Hematopoietic multipotent progenitor cell treated with erythropoietin and hydrocortisone succinate and interleukin-3 and kit ligand, for 8 days (in vitro differentiated cells): ENCODE measurements around the gene TPCN1.
"Not testable (repeated sequence)": the region's sequence is repeated elsewhere in the genome, so short reads cannot be mapped to it uniquely, and the experiment has no call there.

Experiments
- DNase-seq: peaks from one replicate; pipeline ENCODE4 v3.0.0-alpha.2; 2015

Gene TPCN1

DNA sequence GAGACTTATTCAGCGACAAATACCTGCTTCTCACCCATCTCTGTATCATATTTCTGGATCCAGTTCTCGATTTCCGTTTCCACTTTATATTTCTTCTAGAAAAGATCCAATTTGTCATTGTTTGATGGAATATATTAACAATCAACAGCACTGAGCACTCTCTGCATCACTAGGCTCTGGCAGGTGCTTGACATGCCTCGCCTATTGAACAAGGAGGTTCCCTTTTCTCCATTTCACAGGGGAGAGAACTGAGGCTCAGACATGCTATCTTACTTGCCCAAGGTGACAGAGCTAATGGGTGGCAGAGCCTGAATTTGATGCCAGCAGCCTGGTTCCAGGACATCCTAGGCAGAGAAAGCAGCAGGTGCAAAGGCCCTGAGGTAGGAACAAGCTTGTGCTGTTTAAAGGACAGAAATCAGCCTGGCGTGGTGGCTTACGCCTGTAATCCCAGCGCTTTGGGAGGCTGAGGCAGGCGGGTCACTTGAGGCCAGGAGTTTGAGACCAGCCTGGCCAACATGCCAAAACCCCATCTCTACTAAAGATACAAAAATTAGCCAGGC is 23.7 kb upstream of the TPCN1 start:
- DNase-seq: no peak

DNA sequence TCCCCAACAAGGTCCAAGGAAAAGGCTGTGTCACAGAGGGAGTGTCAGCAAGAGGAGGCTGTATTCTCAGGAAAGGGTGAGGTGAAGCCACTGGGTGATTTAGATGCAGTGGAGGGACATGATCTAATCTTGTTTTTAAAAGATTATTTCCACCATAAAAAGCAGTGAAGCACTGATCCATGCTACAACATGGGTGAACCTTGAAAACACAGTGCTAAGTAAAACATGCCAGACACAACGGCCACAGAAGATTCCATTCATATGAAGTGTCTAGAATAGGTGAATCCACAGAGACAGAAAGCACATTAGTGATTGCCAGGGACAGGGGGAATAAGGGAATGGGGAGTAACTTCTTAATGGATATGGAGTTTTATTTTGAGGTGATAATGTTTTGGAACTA is 23.0 kb upstream of the TPCN1 start:
- DNase-seq: no peak

GRCh38 chr12:113200021-113200797 is 21.1 kb upstream of the TPCN1 start:
- no peak for DNase-seq

- no peak for DNase-seq
Observed at GRCh38 chr12:113201187-113202177, 19.8 kb upstream of the TPCN1 start.

DNA sequence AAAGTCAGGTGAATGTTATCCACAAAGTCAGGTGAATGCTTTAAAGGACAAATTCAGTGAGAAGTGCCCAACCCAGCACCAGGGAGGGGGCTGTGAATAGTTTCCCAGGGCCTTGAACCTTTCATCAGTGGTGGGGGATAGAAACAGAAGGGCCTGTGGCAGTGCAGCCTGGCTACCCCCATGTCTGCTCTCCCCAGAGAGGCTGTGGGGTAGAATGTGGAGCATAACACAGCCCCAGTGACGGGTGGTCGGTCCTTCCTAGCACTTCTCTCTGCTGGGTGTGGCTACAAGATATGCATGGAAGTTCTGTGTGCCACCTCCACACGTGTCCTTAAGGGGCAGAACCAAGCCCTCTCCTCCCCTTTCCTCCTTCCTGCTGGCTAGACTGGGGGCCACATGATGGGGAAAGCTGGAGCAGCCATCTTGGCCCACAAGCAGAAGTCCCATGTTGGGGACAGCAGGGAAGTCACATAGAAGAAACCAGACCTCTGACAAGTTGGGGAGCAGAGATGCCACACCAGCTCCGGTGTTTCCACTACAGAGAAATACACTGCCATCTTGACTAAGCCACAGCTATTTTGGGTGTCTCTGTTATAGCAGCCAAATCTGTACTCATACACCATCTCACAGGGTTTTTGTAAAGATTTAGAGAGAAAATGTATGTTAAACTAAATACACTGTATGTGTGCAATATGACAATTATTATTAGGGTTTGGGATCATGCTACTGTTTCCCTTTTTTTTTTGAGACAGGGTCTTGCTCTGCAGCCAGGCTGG is 18.8 kb upstream of the TPCN1 start:
- DNase-seq: peak; percentile 36

DNA sequence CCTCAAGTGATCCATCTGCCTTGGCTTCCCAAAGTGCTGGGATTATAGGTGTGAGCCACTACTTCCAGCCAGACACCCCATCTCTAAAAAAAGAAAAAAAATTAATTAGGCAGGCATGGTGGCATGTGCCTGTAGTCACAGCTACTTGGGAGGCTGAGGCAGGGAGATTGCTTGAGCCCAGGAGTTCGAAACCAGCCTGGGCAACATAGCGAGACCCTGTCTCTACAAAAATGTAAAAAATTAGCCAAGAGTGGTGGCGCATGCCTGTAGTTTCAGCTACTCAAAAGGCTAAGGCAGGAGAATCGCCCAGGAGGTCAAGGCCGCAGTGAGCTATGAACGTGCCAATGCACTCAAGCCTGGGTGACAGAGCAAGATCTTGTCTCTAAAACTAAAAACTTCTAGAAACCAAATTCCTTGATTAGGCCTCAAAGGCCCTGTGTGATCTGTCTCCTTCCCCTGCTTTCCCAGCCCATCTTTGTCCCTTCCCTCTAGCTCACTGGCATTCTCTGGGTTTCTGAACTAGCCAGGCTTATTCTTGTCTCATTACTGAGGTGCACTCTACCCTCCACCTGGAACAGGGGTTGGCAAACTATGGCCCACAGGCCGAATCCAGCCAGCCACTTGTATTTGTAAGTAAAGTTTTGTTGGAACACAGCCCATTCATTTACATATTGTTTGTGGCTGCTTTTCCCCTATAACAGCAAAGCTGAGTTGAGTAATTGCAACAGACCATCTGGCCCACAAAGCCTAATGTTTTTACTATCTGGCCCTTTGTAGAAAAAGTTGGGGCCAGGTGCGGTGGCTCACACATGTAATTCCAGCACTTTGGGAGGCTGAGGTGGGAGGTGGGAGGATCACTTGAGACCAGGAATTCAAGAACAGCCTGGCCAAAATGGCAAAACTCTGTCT is 17.2 kb upstream of the TPCN1 start:
- peak; percentile 24 for DNase-seq

DNA sequence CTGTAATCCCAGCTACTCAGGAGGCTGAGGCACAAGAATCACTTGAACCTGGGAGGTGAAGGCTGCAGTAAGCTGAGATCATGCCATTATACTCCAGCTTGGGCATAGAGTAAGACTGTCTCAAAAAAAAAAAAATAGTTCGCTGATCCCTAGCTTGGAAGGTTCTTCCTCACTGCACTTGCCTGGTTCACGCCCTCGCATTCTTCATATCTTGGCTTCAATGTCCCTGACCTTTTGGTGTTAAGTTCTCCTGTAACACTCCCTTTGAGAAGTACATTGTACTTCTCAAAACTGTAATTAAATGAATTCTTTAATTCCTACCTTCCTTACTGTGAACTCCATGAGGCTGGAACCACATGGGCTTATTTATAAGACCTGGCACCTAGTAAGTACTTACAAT is 16.5 kb upstream of the TPCN1 start:
- DNase-seq: peak; percentile 25

- DNase-seq: not testable (repeated sequence)
Observed at GRCh38 chr12:113206802-113207201, 14.5 kb upstream of the TPCN1 start.

DNA sequence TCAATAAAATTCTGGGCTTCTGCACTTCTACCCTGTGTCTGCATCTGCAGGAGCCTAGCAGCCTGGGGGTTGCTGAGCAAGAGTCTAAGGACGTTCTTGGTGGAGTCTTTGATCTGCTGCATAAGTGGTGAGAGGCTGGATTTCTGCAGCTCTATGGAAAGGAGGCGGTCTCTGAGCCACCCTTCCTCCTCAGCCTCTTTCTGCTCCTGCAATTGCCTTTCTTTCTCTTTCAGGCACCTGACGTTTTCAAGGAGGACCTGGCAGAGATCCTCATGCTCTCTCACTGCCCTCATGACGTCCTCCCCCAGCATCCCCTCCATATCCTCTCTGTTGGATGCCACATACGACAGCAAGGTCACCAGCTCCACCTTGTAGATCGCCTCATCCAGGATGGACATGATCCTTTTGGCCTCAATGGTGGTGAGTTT is 13.6 kb upstream of the TPCN1 start:
- DNase-seq: no peak

- DNase-seq: peak; percentile 77
Observed at GRCh38 chr12:113208041-113208934, 13.0 kb upstream of the TPCN1 start.

GRCh38 chr12:113211160-113211559 is 10.1 kb upstream of the TPCN1 start:
- no peak for DNase-seq

DNA sequence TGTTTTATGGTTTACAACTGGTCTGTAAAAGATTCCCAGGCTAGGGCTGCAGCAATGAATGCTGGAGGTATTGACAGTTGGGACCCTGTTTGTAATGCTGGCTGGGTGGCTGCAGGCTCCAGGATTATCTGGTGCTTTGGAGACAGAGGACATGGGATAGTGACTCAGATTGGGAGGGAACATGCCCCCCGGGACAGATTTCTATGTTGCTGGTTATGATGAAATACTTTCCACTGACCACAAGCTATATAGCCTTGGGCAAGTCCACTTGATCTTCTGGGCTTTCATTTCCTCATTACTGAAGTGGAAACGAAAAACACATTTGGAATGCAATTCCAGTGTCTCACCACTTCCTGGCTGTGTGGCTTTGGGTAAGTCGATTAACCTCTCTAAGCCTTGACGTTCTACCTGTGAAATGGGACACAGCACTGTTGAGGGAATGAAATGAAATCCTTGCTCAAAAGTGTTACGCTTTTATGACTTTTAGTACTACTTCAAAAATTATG is 6.3 kb upstream of the TPCN1 start:
- DNase-seq: no peak

- DNase-seq: no peak
Observed at GRCh38 chr12:113216027-113216426, 5.2 kb upstream of the TPCN1 start.

DNA sequence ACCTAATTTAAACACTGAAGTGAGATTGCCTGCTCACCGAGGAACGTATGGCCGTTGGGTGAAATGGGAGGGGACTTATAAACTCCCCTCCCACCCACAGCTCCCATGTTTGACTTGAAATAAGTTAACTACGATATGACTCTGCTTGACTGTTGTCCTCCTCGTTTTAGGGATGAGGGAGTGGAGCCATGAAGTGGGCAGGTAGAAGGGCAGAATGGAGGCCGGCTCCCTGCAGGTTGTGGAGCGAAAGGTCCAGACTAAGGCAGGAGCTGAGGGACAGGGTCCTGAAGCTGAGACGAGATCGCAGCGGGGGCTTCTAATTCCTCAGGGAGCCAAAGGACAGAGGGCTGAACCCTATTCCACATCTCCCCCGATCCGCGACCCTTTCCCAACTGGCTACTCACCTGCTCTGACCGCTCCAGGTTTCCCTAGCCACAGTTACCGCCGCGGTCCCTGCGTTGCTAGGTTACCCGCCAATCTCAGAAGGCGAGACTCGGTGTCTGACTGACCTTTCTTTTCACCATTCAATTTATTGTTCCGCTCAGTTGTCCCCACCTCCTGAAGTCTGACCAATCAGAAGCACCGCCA is 577 bp upstream of the TPCN1 start:
- peak; percentile 31 for DNase-seq

DNA sequence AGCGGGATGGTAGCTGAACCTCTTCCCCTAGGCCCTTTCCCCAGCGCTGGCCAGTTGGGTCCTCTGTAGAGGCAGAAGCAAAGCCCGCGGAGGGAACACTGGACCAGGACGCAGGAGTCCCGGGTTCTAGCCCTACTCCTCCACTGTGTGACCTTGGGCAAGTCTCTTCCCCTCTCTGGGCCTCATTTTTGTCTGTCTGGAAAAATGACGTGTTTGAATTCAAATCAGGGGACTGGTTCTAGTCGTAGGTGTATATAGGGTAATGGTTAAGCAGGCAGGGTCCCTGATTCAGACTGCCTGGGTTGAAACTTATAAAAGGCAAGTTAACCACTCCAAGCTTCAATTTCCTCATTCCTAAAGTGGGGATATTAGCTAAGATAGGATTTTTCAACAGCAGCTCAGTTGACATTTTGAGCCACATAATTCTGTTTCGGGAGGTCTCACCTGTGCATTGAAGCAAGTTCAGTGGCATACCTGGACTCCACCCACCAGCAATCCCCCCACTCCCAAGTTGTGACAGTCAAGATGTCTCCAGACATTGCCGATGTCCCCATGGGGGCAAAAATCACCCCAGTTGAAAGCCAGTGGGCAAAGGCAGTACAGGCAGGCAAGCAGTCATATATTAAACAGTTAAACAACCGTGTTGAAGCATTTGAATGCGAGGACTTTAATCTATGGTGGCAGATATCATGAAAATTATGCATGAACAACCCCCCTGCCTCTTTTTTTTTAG is 899 bp downstream of the TPCN1 start:
- no peak for DNase-seq

DNA sequence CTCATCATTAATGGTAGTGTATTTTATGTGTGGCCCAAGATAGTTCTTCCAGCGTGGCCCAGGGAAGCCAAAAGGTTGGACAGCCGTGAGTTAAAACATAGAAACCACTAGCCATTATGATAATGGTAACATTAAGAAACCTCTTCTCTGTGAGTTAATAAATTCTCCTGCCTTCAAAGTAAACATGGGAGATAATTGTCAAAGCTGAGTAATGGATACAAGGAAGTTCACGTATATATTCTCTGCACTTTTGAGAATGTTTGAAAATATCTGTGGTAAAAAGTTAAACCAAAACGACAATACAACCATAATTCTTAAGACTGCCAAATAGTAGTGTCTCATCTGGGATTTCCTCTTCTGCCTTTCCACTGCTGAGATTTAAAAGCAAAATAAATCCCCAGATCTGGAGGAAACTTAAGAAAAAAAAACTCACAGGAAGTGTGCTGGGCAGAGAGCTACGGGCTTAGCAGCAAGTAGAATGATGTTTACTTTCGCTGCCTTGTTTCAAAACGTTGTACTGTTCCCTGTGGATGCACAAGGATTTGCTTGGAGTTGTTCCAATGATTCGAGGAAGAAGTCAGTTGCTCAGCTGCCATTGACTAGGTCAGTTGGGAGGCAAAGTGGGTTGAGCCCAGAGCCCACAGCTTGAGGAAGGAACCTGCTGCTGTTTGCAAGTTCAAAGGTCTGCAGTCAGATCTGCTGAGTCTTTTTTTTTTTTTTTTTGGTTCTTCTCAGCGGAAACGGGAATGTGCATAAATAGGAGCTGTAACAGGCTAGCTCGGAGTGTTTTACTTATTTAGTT is 1.7 kb downstream of the TPCN1 start:
- DNase-seq: peak; percentile 36

GRCh38 chr12:113224955-113225354 is 3.7 kb downstream of the TPCN1 start:
- DNase-seq: no peak
